Measurements from ENCODE around the gene HSF4. TPM values are rescaled to one million over a fixed set of nuclear protein-coding genes. Genes with fewer than 3 reads are reported as not detected.

The HSF4 gene
- total RNA-seq, 1 experiment from 2014 or later = 2.2 TPM

- TF ChIP-seq ZBTB43 (CRISPR knock-in tag; IDR thresholded peaks at IDR 0.05) (no peak), ZNF425 (CRISPR knock-in tag; conservative IDR thresholded peaks at IDR 0.05) (no peak), ATF3 (CRISPR knock-in tag; conservative IDR thresholded peaks at IDR 0.05) (no peak), ZNF281 (CRISPR knock-in tag; IDR thresholded peaks at IDR 0.05) (peak; percentile 47; the same call in 1 of the 2 replicates), CTCF (IDR thresholded peaks at IDR 0.05) (no peak), CREB1 (CRISPR knock-in tag; IDR thresholded peaks at IDR 0.05) (peak; percentile 64; the same call in 1 of the 2 replicates)
These were observed 9.8 kb upstream of the HSF4 start (continued) for GRCh38 chr16:67154578-67155294.

GRCh38 chr16:67155295-67156142, 9.0 kb upstream of the HSF4 start:
- Mint-ChIP-seq H3K36me3 (no peaks in the 10 kb centered on the region), H3K4me3 (peak overlapping the region; percentile 70), H3K4me1 (peaks cover 21% of the 10 kb centered on the region), H3K27me3 (ENCODE audit: low read depth) (peaks cover 97% of the 10 kb centered on the region), H3K27ac (no peak overlapping the region), H3K9me3 (no peaks in the 10 kb centered on the region)
- DNase-seq (ENCODE audit: low spot score) = peak; percentile 88
- ChIA-PET CTCF (interaction anchor here (0.6 to 15.3 kb wide), 84 partner anchors 11 to 468 kb away, joined by 3 to 386 read pairs (median 5); partner anchors contain the start of genes CBFB, CES3, E2F4 and ELMO3), POLR2A (interaction anchor here (0.5 to 1.2 kb wide), 5 partner anchors 13 to 647 kb away, joined by 3 to 5 read pairs (median 4); no protein-coding TSS in a partner anchor)
- ATAC-seq = peak; percentile 36
- TF ChIP-seq TEAD4 (CRISPR knock-in tag; IDR thresholded peaks at IDR 0.05) (no peak), ZNF138 (CRISPR knock-in tag; conservative IDR thresholded peaks at IDR 0.05) (0 out of 2 replicates have a peak, but pooled peaks have one; percentile 45), PRDM15 (CRISPR knock-in tag; IDR thresholded peaks at IDR 0.05) (0 out of 2 replicates have a peak, but pooled peaks have one; percentile 29), ZNF671 (CRISPR knock-in tag; IDR thresholded peaks at IDR 0.05) (no peak), ZNF317 (CRISPR knock-in tag; IDR thresholded peaks at IDR 0.05; ENCODE audit: borderline replicate concordance, low read depth) (no peak), FOXP4 (CRISPR knock-in tag; IDR thresholded peaks at IDR 0.05) (0 out of 2 replicates have a peak, but pooled peaks have one; percentile 54), SP1 (CRISPR knock-in tag; conservative IDR thresholded peaks at IDR 0.05) (peak; percentile 53; the same call in 1 of the 2 replicates), ZNF281 (CRISPR knock-in tag; IDR thresholded peaks at IDR 0.05) (no peak), OVOL2 (CRISPR knock-in tag; IDR thresholded peaks at IDR 0.05; ENCODE audit: borderline replicate concordance) (no peak)
